A549 (cell line): Measurements from ENCODE around the gene FHIT. TPM values are rescaled to one million over a fixed set of nuclear protein-coding genes. Genes with fewer than 3 reads are reported as not detected.

Experiments
- ATAC-seq, 2 experiments: fragments of 200-7000 bp in 1 of 2; fragments of >200 bp in 1 of 2; cut with Nextera tagmentation in 1 of 2; cut with Tn5 transposase in 1 of 2; 3 replicates each; pipeline versions ENCODE4 v1.8.0 to v1.9.1; 2018 to 2020; ENCODE audit warnings: mild to moderate bottlenecking in 1 of 2, moderate library complexity in 1 of 2
- CTCF ChIA-PET: fragments of 300-600 bp; sonication (Branson Sonifier 250); formaldehyde crosslinking; extraction: SDS; loops from one replicate; lab custom pipeline; 2021; ENCODE audit warnings: antibody characterized with exemption, inconsistent platforms; lab: Yijun Ruan, JAX
- POLR2A ChIA-PET: fragments of 350-600 bp; formaldehyde crosslinking; extraction: SDS; loops from one replicate; lab custom pipeline; 2021; ENCODE audit warnings: antibody characterized with exemption, inconsistent platforms; lab: Yijun Ruan, JAX
- DNase-seq, 2 experiments: peaks; one replicate each; pipeline versions ENCODE4 v3.0.0 to v3.0.0-alpha.2; 2011 to 2016; ENCODE audit warnings: low read depth in 1 of 2, low spot score in 1 of 2
- FAIRE-seq: peaks from 2 replicates; lab custom pipeline; 2011; peaks lifted over from hg19 to GRCh38; lab: Jason Lieb, UNC
- H3K27ac ChIP-seq, 2 experiments: fragments of >200 bp; sonication (Bioruptor Twin); formaldehyde crosslinking; 3 replicates each; pipeline ENCODE4 v1.5.1; 2016 to 2017
- H3K4me1 ChIP-seq: fragments of >200 bp; sonication (Bioruptor Twin); formaldehyde crosslinking; 3 replicates; pipeline ENCODE4 v1.6.1; 2016
- H3K4me2 ChIP-seq: fragments of >200 bp; sonication (Bioruptor Twin); formaldehyde crosslinking; 3 replicates; pipeline ENCODE4 v1.6.1; 2016
- H3K4me3 ChIP-seq: fragments of >200 bp; sonication (Bioruptor Twin); formaldehyde crosslinking; 3 replicates; pipeline ENCODE4 v1.5.1; 2016
- H3K9me3 ChIP-seq: fragments of >200 bp; sonication (Bioruptor Twin); formaldehyde crosslinking; 3 replicates; pipeline ENCODE4 v1.6.1; 2016
- ATOH8 ChIP-seq: fragments of 250-450 bp; sonication (Bioruptor Pico); IDR thresholded peaks from 2 replicates; pipeline ENCODE4 v1.5.0; 2020; ENCODE audit warnings: low read depth, mild to moderate bottlenecking, moderate library complexity
- CBX2 ChIP-seq: fragments of 200-600 bp; sonication (generic); IDR thresholded peaks from 2 replicates; pipeline ENCODE4 v1.6.1; 2016; ENCODE audit warnings: low read depth, mild to moderate bottlenecking, borderline replicate concordance
- CEBPB ChIP-seq, 2 experiments: fragments of >200 bp in 1 of 2; sonication (Bioruptor Twin) in 1 of 2; formaldehyde crosslinking in 1 of 2; IDR thresholded peaks; 2 replicates each; pipeline ENCODE4 v1.6.1; 2012 to 2016
- CHD4 ChIP-seq: fragments of 200-600 bp; sonication (generic); IDR thresholded peaks from 2 replicates; pipeline ENCODE4 v1.6.1; 2016; ENCODE audit warnings: antibody characterized with exemption, mild to moderate bottlenecking, borderline replicate concordance
- E2F6 ChIP-seq: IDR thresholded peaks from 2 replicates; pipeline ENCODE4 v1.6.1; 2012; ENCODE audit warnings: low read depth, borderline replicate concordance
- EHF ChIP-seq: fragments of 250-450 bp; sonication (Bioruptor Pico); IDR thresholded peaks from 2 replicates; pipeline ENCODE4 v1.5.0; 2020; ENCODE audit warnings: mild to moderate bottlenecking
- FOSB ChIP-seq: fragments of 250-450 bp; sonication (Bioruptor Pico); IDR thresholded peaks from 2 replicates; pipeline ENCODE4 v1.5.0; 2020; ENCODE audit warnings: mild to moderate bottlenecking, moderate library complexity
- GATA3 ChIP-seq: IDR thresholded peaks from 2 replicates; pipeline ENCODE4 v1.6.1; 2012; ENCODE audit warnings: borderline replicate concordance
- HOXB13 ChIP-seq: fragments of 250-450 bp; sonication (Bioruptor Pico); IDR thresholded peaks from 2 replicates; pipeline ENCODE4 v1.5.0; 2020; ENCODE audit warnings: low read depth, mild to moderate bottlenecking, moderate library complexity
- HOXB5 ChIP-seq: fragments of 250-450 bp; sonication (Bioruptor Pico); IDR thresholded peaks from 2 replicates; pipeline ENCODE4 v1.5.0; 2020; ENCODE audit warnings: mild to moderate bottlenecking, moderate library complexity
- KDM5A ChIP-seq: fragments of 200-600 bp; sonication (generic); IDR thresholded peaks from 2 replicates; pipeline ENCODE4 v1.6.1; 2016; ENCODE audit warnings: antibody characterized with exemption, mild to moderate bottlenecking
- MAZ ChIP-seq: fragments of 150-350 bp; IDR thresholded peaks from 2 replicates; pipeline ENCODE4 v1.6.1; 2014; ENCODE audit warnings: antibody characterized with exemption, low read depth, low read length, borderline replicate concordance
- NFE2L2 ChIP-seq: fragments of 150-350 bp; conservative IDR thresholded peaks from 2 replicates; pipeline ENCODE4 v1.6.1; 2014; ENCODE audit warnings: low read length
- PBX3 ChIP-seq: IDR thresholded peaks from 2 replicates; pipeline ENCODE4 v1.6.1; 2012
- PHF8 ChIP-seq: fragments of 200-600 bp; sonication (generic); IDR thresholded peaks from 2 replicates; pipeline ENCODE4 v1.6.1; 2016; ENCODE audit warnings: low read depth, mild to moderate bottlenecking, antibody characterized with exemption, moderate library complexity, borderline replicate concordance
- RAD21 ChIP-seq, 2 experiments: fragments of >200 bp in 1 of 2; sonication (Bioruptor Twin) in 1 of 2; formaldehyde crosslinking in 1 of 2; IDR thresholded peaks in 1 of 2; conservative IDR thresholded peaks in 1 of 2; 2 replicates in 1 of 2; 3 replicates in 1 of 2; pipeline ENCODE4 v1.6.1; 2012 to 2018; ENCODE audit warnings: inconsistent platforms in 1 of 2
- RARB ChIP-seq: fragments of 250-450 bp; sonication (Bioruptor Pico); IDR thresholded peaks from 2 replicates; pipeline ENCODE4 v1.8.0; 2021; ENCODE audit warnings: mild to moderate bottlenecking, moderate library complexity
- RCOR1 ChIP-seq: fragments of 150-350 bp; IDR thresholded peaks from 2 replicates; pipeline ENCODE4 v1.6.1; 2014; ENCODE audit warnings: antibody characterized with exemption, low read length, low read depth
- SREBF2 ChIP-seq: fragments of 450-650 bp; IDR thresholded peaks from 2 replicates; pipeline ENCODE4 v1.6.1; 2014; ENCODE audit warnings: mild to moderate bottlenecking, moderate library complexity
- TFCP2L1 ChIP-seq: fragments of 250-450 bp; sonication (Bioruptor Pico); IDR thresholded peaks from 2 replicates; pipeline ENCODE4 v1.5.0; 2021; ENCODE audit warnings: mild to moderate bottlenecking
- TP53 ChIP-seq: fragments of 250-450 bp; sonication (Bioruptor Pico); IDR thresholded peaks from 2 replicates; pipeline ENCODE4 v1.5.0; 2021; ENCODE audit warnings: mild to moderate bottlenecking, moderate library complexity
- USF2 ChIP-seq: fragments of 450-650 bp; IDR thresholded peaks from 2 replicates; pipeline ENCODE4 v1.6.1; 2014; ENCODE audit warnings: antibody characterized with exemption
- ZC3H11A ChIP-seq: fragments of 450-650 bp; IDR thresholded peaks from 2 replicates; pipeline ENCODE4 v1.6.1; 2014; ENCODE audit warnings: antibody characterized with exemption, mild to moderate bottlenecking
- ZNF302 ChIP-seq: fragments of 250-450 bp; sonication (Bioruptor Pico); IDR thresholded peaks from 2 replicates; pipeline ENCODE4 v1.9.0; 2021; ENCODE audit warnings: inconsistent platforms, mild to moderate bottlenecking, moderate library complexity
- ZSCAN20 ChIP-seq: fragments of 250-450 bp; sonication (Bioruptor Pico); IDR thresholded peaks from 2 replicates; pipeline ENCODE4 v1.8.0; 2022; ENCODE audit warnings: mild to moderate bottlenecking, moderate library complexity
- WGBS: methylation state at CpG from one replicate; pipeline ENCODE4 v1.1.6; 2017; ENCODE audit errors: missing lambda C conversion rate; 5-methylcytosine and 5-hydroxymethylcytosine counted together
- polyA plus RNA-seq, 4 experiments: library from polyadenylated mRNA; depleted of rRNA in 3 of 4; stranded (reverse); fragments of >200 nt; fragmentation: RNase III in 1 of 4; extraction: RNeasy Plus Mini Kit Qiagen cat#74134 plus additional on column Dnase treatment in 1 of 4; gene quantifications; 2 replicates in 3 of 4; 3 replicates in 1 of 4; pipeline ENCODE4 v1.2.3, GENCODE V29; 2011 to 2017
- TF ChIP-seq, protein P1 (sequence below): fragments of 150-350 bp; IDR thresholded peaks from 2 replicates; pipeline ENCODE4 v1.6.1; 2014; ENCODE audit warnings: low read depth, mild to moderate bottlenecking, low read length
- TF ChIP-seq, protein P2 (sequence below): fragments of 200-600 bp; sonication (generic); IDR thresholded peaks from 2 replicates; pipeline ENCODE4 v1.6.1; 2016; ENCODE audit warnings: antibody characterized with exemption, mild to moderate bottlenecking, moderate library complexity

FHIT gene
- polyA plus RNA-seq, 2 of the 4 experiments (the other 2 are of a cell fraction) = 0.76 to 0.92 TPM

DNA sequence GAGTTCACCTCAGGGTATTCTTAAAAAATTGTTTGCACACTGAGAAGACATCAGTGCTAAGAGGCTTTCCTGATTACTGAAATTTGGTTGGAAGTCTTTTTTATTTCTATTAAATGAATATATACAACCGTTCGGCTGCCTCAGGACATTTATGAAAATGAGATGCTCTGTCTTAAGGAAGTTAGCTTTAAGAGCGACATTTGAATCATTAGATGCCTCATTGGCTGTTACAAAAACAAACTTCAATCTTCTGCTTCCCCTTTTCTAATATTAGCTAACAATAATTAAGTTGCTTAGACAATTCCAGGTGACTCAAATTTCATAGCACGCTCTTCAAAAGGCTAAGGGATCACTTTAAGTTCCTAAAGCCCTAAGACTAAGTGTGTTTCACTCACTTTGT lies 673.7 kb downstream of the FHIT start:
- Histone ChIP-seq H3K4me2 (no peak overlapping the region), H3K4me3 (no peak overlapping the region), H3K9me3 (no peaks in the 10 kb centered on the region), H3K27ac (no peak overlapping the region), H3K4me1 (no peaks in the 10 kb centered on the region)
- 35% methylated on average over 4 of the region's 4 CpGs for WGBS
- DNase-seq = no peak
- FAIRE-seq = no peak
- no peak for ATAC-seq
- ChIA-PET POLR2A (no interaction called here), CTCF (no interaction called here)
- TF ChIP-seq KDM5A (no peak), CHD4 (no peak), EHF (CRISPR knock-in tag) (no peak), PBX3 (no peak), TFCP2L1 (CRISPR knock-in tag) (no peak), RCOR1 (no peak), USF2 (no peak), CEBPB (IDR thresholded peaks at IDR 0.05) (no peak), ATOH8 (CRISPR knock-in tag) (no peak), NFE2L2 (no peak), MAZ (no peak)
- TF ChIP-seq, protein P1, sequence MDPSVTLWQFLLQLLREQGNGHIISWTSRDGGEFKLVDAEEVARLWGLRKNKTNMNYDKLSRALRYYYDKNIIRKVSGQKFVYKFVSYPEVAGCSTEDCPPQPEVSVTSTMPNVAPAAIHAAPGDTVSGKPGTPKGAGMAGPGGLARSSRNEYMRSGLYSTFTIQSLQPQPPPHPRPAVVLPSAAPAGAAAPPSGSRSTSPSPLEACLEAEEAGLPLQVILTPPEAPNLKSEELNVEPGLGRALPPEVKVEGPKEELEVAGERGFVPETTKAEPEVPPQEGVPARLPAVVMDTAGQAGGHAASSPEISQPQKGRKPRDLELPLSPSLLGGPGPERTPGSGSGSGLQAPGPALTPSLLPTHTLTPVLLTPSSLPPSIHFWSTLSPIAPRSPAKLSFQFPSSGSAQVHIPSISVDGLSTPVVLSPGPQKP = no peak

DNA sequence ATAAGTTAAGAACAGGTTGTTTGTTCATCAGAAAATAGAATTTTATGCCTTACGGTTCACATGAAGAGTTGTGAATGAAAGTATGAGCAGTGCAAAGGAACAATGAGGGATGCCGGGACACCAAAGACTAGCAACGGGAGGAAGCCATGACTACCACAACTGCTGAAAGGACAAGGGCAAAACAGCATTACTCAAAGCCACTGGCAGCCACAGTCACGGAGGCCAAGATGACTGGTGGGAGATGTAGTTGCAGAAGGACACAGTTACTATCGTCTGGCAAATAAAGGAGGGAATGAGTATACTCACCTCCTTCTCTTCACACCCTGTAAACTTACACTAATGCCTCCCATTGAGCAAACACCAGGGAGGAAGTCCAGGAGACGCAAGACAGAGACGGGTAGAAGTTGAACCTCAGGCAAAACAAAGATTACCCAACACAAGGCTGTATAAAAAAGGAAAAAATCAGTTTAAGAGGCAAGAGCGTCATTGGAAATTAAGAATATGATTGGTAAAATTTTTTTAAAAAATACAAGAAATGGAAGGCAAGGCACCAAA lies 675.5 kb downstream of the FHIT start:
- ATAC-seq = no peak
- no peak overlapping the region for H3K4me2 ChIP-seq
- POLR2A ChIA-PET = no interaction called here
- H3K27ac ChIP-seq = no peak overlapping the region
- H3K4me1 ChIP-seq = no peaks in the 10 kb centered on the region
- no peak overlapping the region for H3K4me3 ChIP-seq
- no peaks in the 10 kb centered on the region for H3K9me3 ChIP-seq
- CTCF ChIA-PET = no interaction called here
- no peak for DNase-seq
- no peak for FAIRE-seq
- TF ChIP-seq GATA3 = no peak
- no peak for TF ChIP-seq HOXB13 (CRISPR knock-in tag)
- TF ChIP-seq FOSB (CRISPR knock-in tag) = no peak
- no peak for TF ChIP-seq SREBF2
- no peak for TF ChIP-seq USF2
- TF ChIP-seq CEBPB (IDR thresholded peaks at IDR 0.05) = no peak
- no peak for TF ChIP-seq CBX2
- no peak for TF ChIP-seq ZNF302
- TF ChIP-seq RARB (CRISPR knock-in tag) = no peak
- no peak for TF ChIP-seq ZSCAN20
- TF ChIP-seq E2F6 = no peak
- no peak for TF ChIP-seq ZC3H11A
- no peak for TF ChIP-seq TP53 (CRISPR knock-in tag)
- TF ChIP-seq HOXB5 (CRISPR knock-in tag) = no peak
- no peak for TF ChIP-seq PHF8
- TF ChIP-seq RAD21 (conservative IDR thresholded peaks at IDR 0.05 in 1 of 2, IDR thresholded peaks at IDR 0.05 in 1 of 2) = no peak
- TF ChIP-seq, protein P2, sequence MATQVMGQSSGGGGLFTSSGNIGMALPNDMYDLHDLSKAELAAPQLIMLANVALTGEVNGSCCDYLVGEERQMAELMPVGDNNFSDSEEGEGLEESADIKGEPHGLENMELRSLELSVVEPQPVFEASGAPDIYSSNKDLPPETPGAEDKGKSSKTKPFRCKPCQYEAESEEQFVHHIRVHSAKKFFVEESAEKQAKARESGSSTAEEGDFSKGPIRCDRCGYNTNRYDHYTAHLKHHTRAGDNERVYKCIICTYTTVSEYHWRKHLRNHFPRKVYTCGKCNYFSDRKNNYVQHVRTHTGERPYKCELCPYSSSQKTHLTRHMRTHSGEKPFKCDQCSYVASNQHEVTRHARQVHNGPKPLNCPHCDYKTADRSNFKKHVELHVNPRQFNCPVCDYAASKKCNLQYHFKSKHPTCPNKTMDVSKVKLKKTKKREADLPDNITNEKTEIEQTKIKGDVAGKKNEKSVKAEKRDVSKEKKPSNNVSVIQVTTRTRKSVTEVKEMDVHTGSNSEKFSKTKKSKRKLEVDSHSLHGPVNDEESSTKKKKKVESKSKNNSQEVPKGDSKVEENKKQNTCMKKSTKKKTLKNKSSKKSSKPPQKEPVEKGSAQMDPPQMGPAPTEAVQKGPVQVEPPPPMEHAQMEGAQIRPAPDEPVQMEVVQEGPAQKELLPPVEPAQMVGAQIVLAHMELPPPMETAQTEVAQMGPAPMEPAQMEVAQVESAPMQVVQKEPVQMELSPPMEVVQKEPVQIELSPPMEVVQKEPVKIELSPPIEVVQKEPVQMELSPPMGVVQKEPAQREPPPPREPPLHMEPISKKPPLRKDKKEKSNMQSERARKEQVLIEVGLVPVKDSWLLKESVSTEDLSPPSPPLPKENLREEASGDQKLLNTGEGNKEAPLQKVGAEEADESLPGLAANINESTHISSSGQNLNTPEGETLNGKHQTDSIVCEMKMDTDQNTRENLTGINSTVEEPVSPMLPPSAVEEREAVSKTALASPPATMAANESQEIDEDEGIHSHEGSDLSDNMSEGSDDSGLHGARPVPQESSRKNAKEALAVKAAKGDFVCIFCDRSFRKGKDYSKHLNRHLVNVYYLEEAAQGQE = no peak
- 28% methylated on average over 8 of the region's 8 CpGs for whole genome bisulfite sequencing
